GM12873 (cell line): ENCODE data around the gene PTPRE.
A peak's percentile ranks its signal among the peaks of the same experiment; 100 is the strongest.

ENCODE experiments used
- TF ChIP-seq, protein P1 (sequence below): IDR thresholded peaks from 2 replicates; pipeline ENCODE4 v1.5.1; 2012; ENCODE audit warnings: low read depth, mild to moderate bottlenecking, moderate library complexity, low read length, control low read depth; ENCODE audit not compliant: insufficient read depth; ENCODE audit errors: missing control alignments

The PTPRE gene

DNA sequence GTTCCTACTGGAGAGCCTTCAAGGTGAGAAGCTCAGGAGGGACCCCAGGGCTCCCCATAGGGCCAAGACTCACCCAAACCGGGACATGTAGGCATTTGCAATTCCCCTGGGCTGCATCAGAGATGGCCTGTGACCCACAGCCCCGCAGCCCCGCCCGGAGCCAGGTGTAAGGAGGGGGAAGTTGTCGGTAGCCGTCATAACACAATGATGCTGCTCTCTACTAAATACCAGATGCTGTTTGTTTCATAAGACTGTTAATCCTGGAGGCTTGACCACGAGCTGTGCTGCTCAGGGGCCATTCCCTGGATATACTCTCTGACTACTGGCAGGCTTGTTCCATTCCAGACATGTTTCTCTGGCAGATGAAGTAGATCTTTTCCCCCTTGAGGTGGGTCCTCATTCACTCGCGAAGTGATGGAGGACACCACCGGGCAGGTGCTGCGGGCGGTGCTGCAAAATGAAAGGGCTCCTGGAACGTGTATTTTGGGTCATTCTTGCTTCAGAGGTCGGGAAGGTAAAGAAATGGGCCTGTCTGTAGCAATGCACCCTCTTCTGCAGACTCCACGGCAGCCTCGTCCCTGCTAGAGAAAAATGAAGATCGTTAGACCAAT, 158.2 kb downstream of the PTPRE start:
- TF ChIP-seq, protein P1, sequence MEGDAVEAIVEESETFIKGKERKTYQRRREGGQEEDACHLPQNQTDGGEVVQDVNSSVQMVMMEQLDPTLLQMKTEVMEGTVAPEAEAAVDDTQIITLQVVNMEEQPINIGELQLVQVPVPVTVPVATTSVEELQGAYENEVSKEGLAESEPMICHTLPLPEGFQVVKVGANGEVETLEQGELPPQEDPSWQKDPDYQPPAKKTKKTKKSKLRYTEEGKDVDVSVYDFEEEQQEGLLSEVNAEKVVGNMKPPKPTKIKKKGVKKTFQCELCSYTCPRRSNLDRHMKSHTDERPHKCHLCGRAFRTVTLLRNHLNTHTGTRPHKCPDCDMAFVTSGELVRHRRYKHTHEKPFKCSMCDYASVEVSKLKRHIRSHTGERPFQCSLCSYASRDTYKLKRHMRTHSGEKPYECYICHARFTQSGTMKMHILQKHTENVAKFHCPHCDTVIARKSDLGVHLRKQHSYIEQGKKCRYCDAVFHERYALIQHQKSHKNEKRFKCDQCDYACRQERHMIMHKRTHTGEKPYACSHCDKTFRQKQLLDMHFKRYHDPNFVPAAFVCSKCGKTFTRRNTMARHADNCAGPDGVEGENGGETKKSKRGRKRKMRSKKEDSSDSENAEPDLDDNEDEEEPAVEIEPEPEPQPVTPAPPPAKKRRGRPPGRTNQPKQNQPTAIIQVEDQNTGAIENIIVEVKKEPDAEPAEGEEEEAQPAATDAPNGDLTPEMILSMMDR, result no peak

DNA sequence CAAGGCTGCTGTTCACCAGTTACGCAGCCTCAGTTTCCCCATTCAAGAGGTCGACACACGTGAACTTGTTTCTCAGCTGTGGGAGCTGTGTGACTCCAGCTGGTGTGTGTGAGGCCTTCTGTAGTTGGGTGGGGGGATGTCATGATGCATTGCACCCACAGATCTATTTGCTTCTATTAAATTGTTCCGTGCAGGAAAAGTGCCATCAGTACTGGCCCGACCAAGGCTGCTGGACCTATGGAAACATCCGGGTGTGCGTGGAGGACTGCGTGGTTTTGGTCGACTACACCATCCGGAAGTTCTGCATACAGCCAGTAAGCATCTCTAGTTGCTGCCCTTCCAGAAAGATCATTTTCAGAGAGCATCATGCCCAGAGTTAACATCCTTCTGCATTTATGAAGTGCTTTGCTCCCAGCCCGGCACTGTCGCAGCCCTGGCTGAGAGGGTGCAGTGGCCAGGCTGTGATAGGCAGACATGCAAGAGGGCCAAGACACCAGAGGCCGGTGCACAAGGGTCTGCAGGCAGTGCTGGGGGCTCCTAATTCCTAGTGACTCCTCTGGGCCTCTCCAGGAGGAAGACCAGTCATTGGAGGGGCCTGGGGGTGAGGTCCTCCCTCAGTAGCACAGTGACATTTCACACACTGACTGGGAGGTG, 159.1 kb downstream of the PTPRE start:
- TF ChIP-seq, protein P1, result no peak

DNA sequence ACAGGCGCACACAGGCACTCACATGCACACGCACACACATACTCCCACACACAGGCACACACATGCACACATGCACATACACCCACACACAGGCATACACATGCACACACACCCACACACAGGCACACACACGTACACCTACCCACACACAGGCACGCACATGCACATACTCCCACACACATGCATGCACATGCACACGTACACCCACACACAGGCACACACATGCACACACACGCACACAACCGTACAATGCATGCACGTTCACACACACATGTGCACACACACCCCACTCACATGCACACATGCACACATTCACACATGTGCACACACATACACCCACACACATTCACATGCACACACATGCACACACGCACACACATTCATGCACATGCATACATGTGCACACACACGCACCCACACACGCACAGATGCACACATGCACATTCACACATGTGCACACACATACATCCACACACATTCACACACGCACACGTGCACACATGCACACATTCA, 160.0 kb downstream of the PTPRE start:
- TF ChIP-seq, protein P1, result no peak

DNA sequence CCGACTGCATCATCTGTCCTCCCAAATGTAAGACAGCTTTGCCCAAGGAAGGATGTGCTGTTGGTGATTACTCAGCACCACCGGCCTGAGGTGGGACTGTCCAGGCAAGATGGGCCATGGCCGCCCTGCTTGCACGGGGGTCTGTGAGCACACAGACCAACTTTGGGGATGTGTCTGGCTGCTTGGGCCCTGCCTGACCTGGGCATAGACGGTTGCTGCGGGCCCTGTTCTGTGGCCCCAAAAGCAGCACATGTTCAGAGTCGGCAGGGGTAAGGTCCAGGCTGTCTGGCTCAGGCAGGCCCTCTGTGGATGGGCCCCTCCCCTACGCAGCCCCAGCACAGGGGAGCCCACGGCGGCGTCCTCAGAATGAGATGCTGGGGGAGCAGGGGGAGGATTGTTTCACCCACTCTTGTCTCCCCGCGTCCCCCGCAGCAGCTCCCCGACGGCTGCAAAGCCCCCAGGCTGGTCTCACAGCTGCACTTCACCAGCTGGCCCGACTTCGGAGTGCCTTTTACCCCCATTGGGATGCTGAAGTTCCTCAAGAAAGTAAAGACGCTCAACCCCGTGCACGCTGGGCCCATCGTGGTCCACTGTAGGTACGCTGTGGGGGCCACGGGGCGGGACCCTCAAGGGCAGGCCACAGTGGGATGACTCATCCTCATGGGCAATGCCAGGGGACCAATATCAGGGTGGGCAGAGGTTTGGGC, 160.9 kb downstream of the PTPRE start:
- TF ChIP-seq, protein P1, result no peak

DNA sequence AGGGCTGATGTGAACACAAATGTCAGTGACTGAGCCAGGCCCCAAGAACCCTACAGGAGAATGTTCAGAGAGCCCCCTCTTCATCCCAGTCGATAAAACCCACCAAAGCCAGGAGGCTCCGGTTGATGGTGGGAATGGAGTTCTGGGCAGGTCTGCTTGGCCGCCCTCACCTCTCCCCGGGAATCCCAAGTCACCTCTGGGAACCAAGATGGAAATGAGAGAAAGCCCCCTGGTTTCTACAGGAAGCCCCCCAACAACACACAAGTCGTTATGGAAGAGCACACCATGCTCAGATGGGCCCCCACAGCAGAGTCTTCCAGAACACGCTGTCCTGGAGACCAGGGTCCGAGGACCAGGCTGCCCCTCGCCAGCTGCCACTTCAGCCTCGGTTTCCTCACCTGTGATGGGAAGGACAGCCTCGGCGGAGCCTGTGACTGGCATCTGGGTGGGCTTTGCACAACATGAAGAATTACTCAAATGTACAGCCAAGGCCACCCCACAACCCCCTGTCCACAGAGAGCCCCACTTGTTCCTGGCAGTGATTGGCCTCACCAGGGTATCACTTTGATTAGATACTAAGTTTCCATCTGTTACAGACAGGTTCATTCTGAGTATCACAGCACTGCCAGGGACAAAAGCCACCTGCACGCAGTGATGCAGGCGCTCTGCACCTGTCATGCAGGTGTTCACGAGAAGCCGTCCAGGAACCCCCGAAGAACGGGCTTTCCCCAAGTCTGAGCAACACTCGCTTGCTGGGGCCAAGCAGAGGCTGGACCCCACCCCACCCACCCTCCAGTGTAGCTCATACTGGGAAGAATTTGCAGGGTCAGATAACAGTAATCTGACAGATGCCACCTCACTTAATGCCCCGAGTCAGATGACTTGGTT, 161.7 kb downstream of the PTPRE start:
- TF ChIP-seq, protein P1, result no peak

DNA sequence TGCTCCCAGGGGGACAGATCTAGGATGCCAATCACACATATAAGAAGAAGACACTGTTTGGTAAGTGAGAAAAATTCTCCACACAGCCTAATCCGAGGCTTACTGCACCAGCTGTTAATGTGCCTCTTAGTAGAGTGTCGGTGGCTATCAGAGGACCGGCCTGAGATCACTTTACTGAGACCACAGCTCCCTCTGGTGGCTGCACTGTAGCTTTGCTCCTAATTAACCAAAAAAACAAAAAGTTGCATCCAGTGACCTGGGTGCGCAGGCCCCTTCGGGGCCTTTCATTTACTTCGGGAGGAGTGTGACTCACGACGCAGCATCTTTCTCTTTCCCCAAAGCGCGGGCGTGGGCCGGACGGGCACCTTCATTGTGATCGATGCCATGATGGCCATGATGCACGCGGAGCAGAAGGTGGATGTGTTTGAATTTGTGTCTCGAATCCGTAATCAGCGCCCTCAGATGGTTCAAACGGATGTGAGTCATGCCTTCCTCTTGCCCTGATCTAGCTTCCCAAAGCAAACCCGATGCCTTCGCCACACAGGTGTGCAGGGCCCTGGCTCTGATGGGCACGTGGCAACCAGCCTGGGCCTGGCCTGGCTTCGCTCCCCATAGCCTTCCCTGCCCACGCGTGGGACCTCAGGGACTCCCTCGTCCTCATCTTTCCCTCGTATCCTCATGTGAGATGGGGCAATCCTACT, 162.6 kb downstream of the PTPRE start:
- TF ChIP-seq, protein P1, result peak; percentile 84
